HCT116 (cell line): ENCODE results near the gene ACSL4. TPM values are rescaled to one million over a fixed set of nuclear protein-coding genes. Genes with fewer than 3 reads are reported as not detected.

Experiments used
- ATAC-seq: fragments of 200-7000 bp; cut with Tn5 transposase; 2 replicates; pipeline ENCODE4 v1.9.1; 2020; ENCODE audit warnings: mild to moderate bottlenecking, moderate library complexity
- BruUV-seq: library from RNA; stranded (reverse); fragments of 400-500 nt; replicated peaks from 2 replicates; lab custom pipeline; 2021; lab: Mats Ljungman, UMichigan
- CTCF ChIA-PET: fragments of 300-600 bp; sonication (Branson Sonifier 250); formaldehyde crosslinking; loops from one replicate; lab custom pipeline; 2021; ENCODE audit warnings: antibody characterized with exemption; lab: Charles Lee
- POLR2A ChIA-PET: fragments of 300-600, 350-600 bp; sonication (Branson Sonifier 250); formaldehyde crosslinking; loops from one replicate; lab custom pipeline; 2021; ENCODE audit warnings: antibody characterized with exemption; lab: Charles Lee
- RAD21 ChIA-PET, 2 experiments: fragments of 300-600 bp; sonication (Branson Sonifier 250); formaldehyde crosslinking; loops; one replicate each; lab custom pipeline; 2023; ENCODE audit warnings: low total read pairs in 2 of 2; ENCODE audit not compliant: uncharacterized antibody in 2 of 2, unreplicated experiment in 2 of 2, low non-redundant PET in 1 of 2; lab: Charles Lee
- DNase-seq: peaks from one replicate; pipeline ENCODE4 v3.0.0-alpha.2; 2010; ENCODE audit warnings: low read depth, low spot score
- H2AFZ ChIP-seq: fragments of 200-600 bp; shearing (Covaris generic), sonication (generic); 2 replicates; pipeline ENCODE4 v1.6.1; 2017; ENCODE audit warnings: low read depth, mixed run types, mixed read lengths, antibody characterized with exemption, low read length; ENCODE audit not compliant: poor library complexity, severe bottlenecking
- H3K27ac ChIP-seq: 2 replicates; pipeline ENCODE4 v1.5.1; 2012; ENCODE audit warnings: low read depth, low read length
- H3K27me3 ChIP-seq: fragments of 200-600 bp; sonication (generic); 2 replicates; pipeline ENCODE4 v1.6.1; 2016; ENCODE audit warnings: mixed run types, low read length, mixed read lengths; ENCODE audit not compliant: insufficient read depth
- H3K36me3 ChIP-seq, 2 experiments: fragments of 200-500 bp in 1 of 2; fragments of 200-600 bp in 1 of 2; sonication (Bioruptor generic) in 1 of 2; sonication (generic) in 1 of 2; 2 replicates each; pipeline versions ENCODE4 v1.5.1 to v1.6.1; 2014 to 2016; ENCODE audit warnings: low read length in 2 of 2, inconsistent platforms in 1 of 2, mixed read lengths in 1 of 2, mixed run types in 1 of 2; ENCODE audit not compliant: insufficient read depth in 2 of 2, control insufficient read depth in 1 of 2
- H3K4me1 ChIP-seq, 2 experiments: fragments of 200-600 bp in 1 of 2; sonication (generic) in 1 of 2; 2 replicates each; pipeline versions ENCODE4 v1.5.1 to v1.6.1; 2012 to 2017; ENCODE audit warnings: low read length in 2 of 2, inconsistent platforms in 1 of 2, mild to moderate bottlenecking in 1 of 2, mixed read lengths in 1 of 2, mixed run types in 1 of 2, moderate library complexity in 1 of 2; ENCODE audit not compliant: insufficient read depth in 2 of 2, control insufficient read depth in 1 of 2
- H3K4me2 ChIP-seq: fragments of 200-600 bp; sonication (generic); 2 replicates; pipeline ENCODE4 v1.6.1; 2017; ENCODE audit warnings: mixed run types, low read length, mixed read lengths
- H3K4me3 ChIP-seq, 2 experiments: fragments of 200-600 bp in 1 of 2; sonication (generic) in 1 of 2; replicated peaks in 1 of 2; 2 replicates each; pipeline ENCODE4 v1.5.1; 2011 to 2016; ENCODE audit warnings: low read length in 2 of 2, control low read depth in 1 of 2, low read depth in 1 of 2, mild to moderate bottlenecking in 1 of 2, mixed read lengths in 1 of 2, mixed run types in 1 of 2
- H3K79me2 ChIP-seq: fragments of 200-600 bp; sonication (generic); 2 replicates; pipeline ENCODE4 v1.6.1; 2017; ENCODE audit warnings: mild to moderate bottlenecking, mixed run types, low read length, moderate library complexity, mixed read lengths; ENCODE audit not compliant: insufficient read depth
- H3K9ac ChIP-seq: fragments of 200-600 bp; sonication (generic); 2 replicates; pipeline ENCODE4 v1.6.1; 2016; ENCODE audit warnings: low read length, mixed read lengths
- H3K9me2 ChIP-seq: fragments of 200-600 bp; sonication (generic), shearing (Covaris generic); 2 replicates; pipeline ENCODE4 v1.6.1; 2017; ENCODE audit warnings: mixed run types, mild to moderate bottlenecking, moderate library complexity; ENCODE audit not compliant: insufficient read depth
- H3K9me3 ChIP-seq, 2 experiments: fragments of 200-500 bp in 1 of 2; fragments of 200-600 bp in 1 of 2; sonication (Bioruptor generic) in 1 of 2; sonication (generic) in 1 of 2; 2 replicates each; pipeline ENCODE4 v1.6.1; 2014 to 2017; ENCODE audit warnings: low read length in 2 of 2, mixed read lengths in 2 of 2, inconsistent platforms in 1 of 2, low read depth in 1 of 2, mild to moderate bottlenecking in 1 of 2, mixed run types in 1 of 2, moderate library complexity in 1 of 2; ENCODE audit not compliant: control insufficient read depth in 1 of 2, insufficient read depth in 1 of 2
- H4K20me1 ChIP-seq: fragments of 200-600 bp; sonication (generic), shearing (Covaris generic); 2 replicates; pipeline ENCODE4 v1.6.1; 2017; ENCODE audit warnings: mixed run types, mild to moderate bottlenecking, moderate library complexity; ENCODE audit not compliant: insufficient read depth
- ATF3 ChIP-seq: IDR thresholded peaks from 2 replicates; pipeline ENCODE4 v1.6.1; 2012
- CBX3 ChIP-seq: IDR thresholded peaks from 2 replicates; pipeline ENCODE4 v1.6.1; 2012; ENCODE audit warnings: low read depth
- CEBPB ChIP-seq: IDR thresholded peaks from 2 replicates; pipeline ENCODE4 v1.6.1; 2012; ENCODE audit warnings: low read depth
- ELF1 ChIP-seq: IDR thresholded peaks from 2 replicates; pipeline ENCODE4 v1.6.1; 2012; ENCODE audit warnings: low read depth, borderline replicate concordance
- EZH2 ChIP-seq: fragments of 200-600 bp; sonication (generic); IDR thresholded peaks from 2 replicates; pipeline ENCODE4 v1.6.1; 2017; ENCODE audit warnings: antibody characterized with exemption, mixed run types
- MAX ChIP-seq: IDR thresholded peaks from 2 replicates; pipeline ENCODE4 v1.6.1; 2012
- POLR2AphosphoS5 ChIP-seq: IDR thresholded peaks from 2 replicates; pipeline ENCODE4 v1.6.1; 2011; ENCODE audit warnings: mild to moderate bottlenecking, low read depth, low read length, moderate library complexity
- RAD21 ChIP-seq: IDR thresholded peaks from 2 replicates; pipeline ENCODE4 v1.6.1; 2012; ENCODE audit warnings: low read depth, mild to moderate bottlenecking
- REST ChIP-seq: IDR thresholded peaks from 2 replicates; pipeline ENCODE4 v1.6.1; 2012; ENCODE audit warnings: low read depth
- SIN3A ChIP-seq: IDR thresholded peaks from 2 replicates; pipeline ENCODE4 v1.6.1; 2012; ENCODE audit warnings: low read depth
- SP1 ChIP-seq: IDR thresholded peaks from 2 replicates; pipeline ENCODE4 v1.6.1; 2012; ENCODE audit warnings: low read depth
- SRF ChIP-seq: IDR thresholded peaks from 2 replicates; pipeline ENCODE4 v1.6.1; 2012; ENCODE audit warnings: low read depth
- ZBTB33 ChIP-seq: IDR thresholded peaks from 2 replicates; pipeline ENCODE4 v1.6.1; 2011; ENCODE audit warnings: mild to moderate bottlenecking, low read length, moderate library complexity; ENCODE audit not compliant: insufficient replicate concordance; ENCODE audit errors: extremely low read depth
- ZNF274 ChIP-seq: fragments of 200-500 bp; sonication (Bioruptor generic); IDR thresholded peaks from 2 replicates; pipeline ENCODE4 v1.6.1; 2014; ENCODE audit warnings: mild to moderate bottlenecking, low read depth, low read length, inconsistent platforms
- intact Hi-C: fragments of 100-400 bp; cut with micrococcal nuclease; formaldehyde crosslinking; loops from 2 replicates; pipeline ENCODE4 v1.10.0; 2022
- total RNA-seq: library from RNA; stranded (reverse); gene quantifications from one replicate; pipeline ENCODE4 v1.2.1, GENCODE V29; 2021; ENCODE audit not compliant: unreplicated experiment

Gene ACSL4
- total RNA-seq, 1 experiment from 2014 or later: 50.5 TPM

GRCh38 chrX:109619771-109620170 is 113.3 kb downstream of the ACSL4 start:
- TF ChIP-seq ATF3 (no peak), ELF1 (no peak), RAD21 (no peak), SRF (no peak), ZNF274 (no peak)
- POLR2A ChIA-PET: no interaction called here

GRCh38 chrX:109614951-109615350 is 118.1 kb downstream of the ACSL4 start:
- H3K9me3 ChIP-seq: no peaks in the 10 kb centered on the region
- BruUV-seq: no TSS peak
- no peak for ATAC-seq
- H4K20me1 ChIP-seq: no peaks in the 10 kb centered on the region
- no peak overlapping the region for H3K27ac ChIP-seq
- H3K4me3 ChIP-seq: no peak overlapping the region
- no peak overlapping the region for H3K4me2 ChIP-seq
- H3K9me2 ChIP-seq: no peaks in the 10 kb centered on the region
- ChIA-PET POLR2A (no interaction called here), CTCF (no interaction called here), RAD21 (no interaction called here)
- H2AFZ ChIP-seq: no peak overlapping the region
- intact Hi-C loops: no loop called here
- no peak for DNase-seq
- no peaks in the 10 kb centered on the region for H3K79me2 ChIP-seq
- no peaks in the 10 kb centered on the region for H3K27me3 ChIP-seq
- H3K9ac ChIP-seq: no peak overlapping the region
- H3K4me1 ChIP-seq: no peaks in the 10 kb centered on the region
- no peaks in the 10 kb centered on the region for H3K36me3 ChIP-seq
- TF ChIP-seq CEBPB (no peak), SIN3A (no peak), RAD21 (no peak), POLR2AphosphoS5 (no peak), EZH2 (no peak), REST (no peak), ATF3 (no peak), MAX (no peak), SRF (no peak), ZBTB33 (no peak), ZNF274 (no peak), ELF1 (no peak), CBX3 (no peak), SP1 (no peak)

More at GRCh38 chrX:109619771-109620170, 113.3 kb downstream of the ACSL4 start:
- no peaks in the 10 kb centered on the region for H3K27me3 ChIP-seq
- no TSS peak for BruUV-seq
- H3K4me2 ChIP-seq: no peak overlapping the region
- no peaks in the 10 kb centered on the region for H3K79me2 ChIP-seq
- H3K27ac ChIP-seq: no peak overlapping the region
- H3K36me3 ChIP-seq: no peaks in the 10 kb centered on the region
- no peaks in the 10 kb centered on the region for H3K9me3 ChIP-seq
- intact Hi-C loops: no loop called here
- H3K4me1 ChIP-seq: no peaks in the 10 kb centered on the region
- no peaks in the 10 kb centered on the region for H3K9me2 ChIP-seq
- no peak overlapping the region for H2AFZ ChIP-seq
- ChIA-PET CTCF (no interaction called here), RAD21 (no interaction called here)
- H4K20me1 ChIP-seq: no peaks in the 10 kb centered on the region
- H3K9ac ChIP-seq: no peak overlapping the region
- no peak for DNase-seq
- no peak for ATAC-seq
- no peak overlapping the region for H3K4me3 ChIP-seq
